ENCODE results near the gene TMIE.

TMIE gene

GRCh38 chr3:46701181-46701939 is at the start of gene TMIE:
TMIE (plus strand) TSS chr3:46701392; CDS start chr3:46701488, 96 bp downstream.
- no peak for DNase-seq (ENCODE audit: low spot score)

GRCh38 chr3:46655271-46655670 is 45.9 kb upstream of the TMIE start:
- DNase-seq (ENCODE audit: low spot score) = no peak

- DNase-seq (ENCODE audit: low spot score) = no peak
Measured at GRCh38 chr3:46656778-46657556, 44.2 kb upstream of the TMIE start.

- no peak for DNase-seq (ENCODE audit: low spot score)
Measured at GRCh38 chr3:46659285-46659684, 41.9 kb upstream of the TMIE start.

- no peak for DNase-seq (ENCODE audit: low spot score)
Measured at GRCh38 chr3:46660003-46660402, 41.2 kb upstream of the TMIE start.

GRCh38 chr3:46660543-46661523 is 40.4 kb upstream of the TMIE start:
- DNase-seq (ENCODE audit: low spot score) = no peak

- DNase-seq (ENCODE audit: low spot score) = no peak
Measured at GRCh38 chr3:46661776-46662766, 39.1 kb upstream of the TMIE start.

- peak; percentile 74 for DNase-seq (ENCODE audit: low spot score)
Measured at GRCh38 chr3:46662771-46663551, 38.2 kb upstream of the TMIE start.

- DNase-seq (ENCODE audit: low spot score) = no peak
Measured at GRCh38 chr3:46663591-46664135, 37.5 kb upstream of the TMIE start.

GRCh38 chr3:46664188-46664970 is 36.8 kb upstream of the TMIE start:
- DNase-seq (ENCODE audit: low spot score) = no peak

- no peak for DNase-seq (ENCODE audit: low spot score)
Measured at GRCh38 chr3:46664971-46665762, 36.0 kb upstream of the TMIE start.

- no peak for DNase-seq (ENCODE audit: low spot score)
Measured at GRCh38 chr3:46665763-46666452, 35.3 kb upstream of the TMIE start.

- DNase-seq (ENCODE audit: low spot score) = no peak
Measured at GRCh38 chr3:46666453-46666845, 34.7 kb upstream of the TMIE start.

GRCh38 chr3:46667061-46667621 is 34.1 kb upstream of the TMIE start:
- DNase-seq (ENCODE audit: low spot score) = no peak

- no peak for DNase-seq (ENCODE audit: low spot score)
Measured at GRCh38 chr3:46667657-46668056, 33.5 kb upstream of the TMIE start.

GRCh38 chr3:46668116-46668515 is 33.1 kb upstream of the TMIE start:
- DNase-seq (ENCODE audit: low spot score) = no peak

- no peak for DNase-seq (ENCODE audit: low spot score)
Measured at GRCh38 chr3:46668591-46668990, 32.6 kb upstream of the TMIE start.

Data from AG08395 (cell line).